Medulla oblongata (tissue), 1 donor: ENCODE data around the gene PBLD.
A peak's percentile ranks its signal among the peaks of the same experiment; 100 is the strongest.
"Not testable (repeated sequence)": the region's sequence is repeated elsewhere in the genome, so short reads cannot be mapped to it uniquely, and the experiment has no call there.

Experiments used
- DNase-seq: peaks from one replicate; pipeline ENCODE4 v3.0.0-alpha.2; 2015; ENCODE audit errors: extremely low spot score

PBLD gene

DNA sequence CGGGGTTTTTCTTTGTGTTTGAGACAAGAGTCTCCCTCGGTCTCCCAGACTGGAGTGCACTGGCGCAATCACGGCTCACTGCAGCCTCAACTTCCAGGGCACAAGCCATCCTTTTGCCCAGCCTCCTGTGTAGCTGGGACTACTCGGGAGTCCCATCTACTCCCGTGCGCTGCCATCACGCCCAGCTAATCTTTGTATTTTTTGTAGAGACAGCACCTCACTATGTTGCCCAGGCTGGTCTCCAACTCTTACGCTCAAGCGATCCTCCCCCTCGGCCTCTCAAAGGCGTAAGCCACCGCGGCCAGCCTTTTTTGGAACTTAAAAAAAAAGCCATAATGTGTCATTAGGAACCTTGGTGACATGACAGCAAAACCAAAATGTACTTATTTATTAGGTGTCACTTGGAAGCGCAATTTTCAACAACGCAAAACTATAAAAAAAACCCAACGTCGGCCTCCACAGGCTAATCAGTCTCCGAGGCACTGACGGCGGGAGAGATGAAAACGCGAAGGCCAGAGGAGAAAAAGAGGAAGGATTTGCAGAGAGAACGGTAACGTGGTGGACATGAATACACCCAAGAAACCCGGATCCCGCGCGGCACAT lies 1.8 kb downstream of the PBLD start:
- DNase-seq = peak; percentile 65

GRCh38 chr10:68329506-68329861 lies 3.2 kb downstream of the PBLD start:
- DNase-seq = no peak

- peak; percentile 96 for DNase-seq
These were observed 4.6 kb downstream of the PBLD start for GRCh38 chr10:68327889-68328786.

DNA sequence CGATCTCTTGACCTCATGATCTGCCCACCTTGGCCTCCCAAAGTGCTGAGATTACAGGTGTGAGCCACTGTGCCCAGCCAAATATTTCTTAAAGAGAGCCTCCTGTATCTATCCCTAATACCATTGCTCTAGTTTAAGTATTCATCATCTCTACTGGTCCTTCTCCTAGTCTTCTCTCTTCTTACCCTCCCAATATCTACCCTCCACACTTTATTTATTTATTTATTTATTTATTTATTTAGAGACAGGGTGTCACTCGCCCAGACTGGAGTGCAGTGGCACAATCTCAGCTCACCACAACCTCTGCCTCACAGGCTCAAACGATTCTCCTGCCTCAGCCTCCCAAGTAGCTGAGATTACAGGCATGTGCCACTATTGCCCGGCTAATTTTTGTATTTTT lies 8.3 kb downstream of the PBLD start:
- DNase-seq = not testable (repeated sequence)

GRCh38 chr10:68318331-68319059 lies 14.2 kb downstream of the PBLD start:
- DNase-seq = no peak

DNA sequence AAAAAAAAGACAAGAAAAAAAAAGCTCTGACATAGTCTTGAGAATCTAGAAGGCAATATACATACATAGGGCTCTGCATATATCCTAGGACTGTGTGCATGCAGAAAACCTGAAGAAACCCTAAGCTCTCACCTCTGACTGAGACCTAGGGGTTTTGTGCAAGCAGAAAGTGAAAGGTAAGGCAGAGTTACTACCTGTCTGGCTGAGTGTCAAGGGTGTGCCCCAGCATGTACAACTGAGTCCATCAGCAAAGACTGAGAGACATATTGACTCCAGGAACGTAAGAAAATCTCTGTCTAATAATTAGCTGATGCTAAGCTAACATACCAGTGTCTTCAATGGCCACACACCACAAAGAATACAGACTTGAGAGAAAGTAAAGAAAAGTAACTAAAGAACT lies 17.1 kb downstream of the PBLD start:
- no peak for DNase-seq

DNA sequence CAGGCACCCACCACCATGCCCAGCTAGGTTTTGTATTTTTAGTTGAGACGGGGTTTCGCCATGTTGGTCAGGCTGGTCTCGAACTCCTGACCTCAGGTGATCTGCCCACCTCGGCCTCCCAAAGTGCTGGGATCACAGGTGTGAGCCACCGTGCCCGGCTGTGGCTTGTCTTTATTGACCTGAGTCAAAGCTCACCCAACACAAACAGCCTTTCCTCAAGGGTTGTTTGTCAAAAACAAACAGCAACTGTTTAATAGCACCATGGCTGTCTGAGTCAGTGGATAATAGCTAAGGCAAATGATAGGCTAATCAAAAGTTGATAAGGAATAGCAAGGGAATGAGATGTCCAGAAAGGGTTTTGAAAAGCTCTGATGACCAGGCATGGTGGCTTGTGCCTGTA lies 17.8 kb downstream of the PBLD start:
- DNase-seq = not testable (repeated sequence)

DNA sequence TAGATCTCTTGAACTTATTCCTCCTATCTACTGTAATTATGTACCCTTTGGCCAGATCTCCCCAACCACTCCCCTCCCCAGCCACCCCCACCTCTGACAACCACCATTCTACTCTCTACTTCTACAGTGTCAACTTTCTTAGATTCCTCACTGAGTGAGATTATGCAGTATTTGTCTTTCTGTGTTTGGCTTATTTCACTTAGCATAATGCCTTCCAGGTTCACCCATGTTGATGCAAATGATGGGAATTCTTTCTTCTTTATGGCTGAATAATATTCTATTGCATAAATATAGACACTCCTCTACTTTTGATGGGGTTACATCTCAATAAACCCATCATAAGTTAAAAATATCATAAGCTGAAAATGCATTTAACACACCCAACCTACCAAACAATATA lies 22.2 kb downstream of the PBLD start:
- DNase-seq = no peak

DNA sequence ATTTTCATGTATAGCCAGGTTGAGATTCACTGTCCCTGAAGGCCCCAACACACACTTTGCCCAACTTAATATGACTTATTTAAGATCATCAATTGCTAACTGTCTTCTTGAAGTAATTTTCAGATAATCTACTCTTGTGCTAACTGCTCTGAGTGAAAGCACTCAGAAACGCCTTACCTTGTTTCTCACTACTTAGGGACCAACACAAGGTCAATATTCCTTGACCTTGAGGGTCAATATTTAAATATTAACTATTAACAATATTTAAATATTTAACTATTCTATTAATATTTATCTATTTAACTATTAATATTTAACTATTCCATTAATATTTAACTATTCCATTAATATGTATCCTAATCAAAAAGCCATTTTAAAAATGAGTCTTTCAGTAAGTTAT lies 26.9 kb downstream of the PBLD start:
- DNase-seq = no peak

DNA sequence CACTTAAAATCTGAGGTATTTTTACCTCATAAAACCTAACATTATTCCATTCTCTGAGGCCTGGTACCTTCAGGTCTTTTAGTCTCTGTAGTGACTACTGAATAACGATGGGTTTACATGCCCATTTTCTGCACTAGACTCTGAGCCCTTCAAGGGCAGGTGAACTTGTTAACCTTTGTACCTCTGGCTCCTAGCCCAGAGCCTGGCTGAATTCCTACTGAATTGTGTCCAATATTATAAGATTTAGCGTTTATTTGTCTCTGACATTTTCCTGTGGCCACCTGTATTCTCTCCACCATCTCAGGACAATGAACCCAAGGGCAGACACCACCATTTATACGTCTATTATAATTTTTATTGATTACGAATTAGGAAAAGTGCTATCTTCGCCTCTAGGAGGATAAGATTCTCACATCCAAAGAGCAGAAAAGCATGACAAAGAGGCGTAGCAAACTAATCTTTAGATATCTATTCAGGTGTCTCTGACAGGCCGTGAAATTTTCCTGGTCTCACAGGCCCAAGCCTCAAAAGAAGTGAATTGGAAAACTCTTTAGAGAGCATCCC lies 28.8 kb downstream of the PBLD start:
- no peak for DNase-seq

GRCh38 chr10:68302871-68303270 lies 29.9 kb downstream of the PBLD start:
- DNase-seq = no peak

DNA sequence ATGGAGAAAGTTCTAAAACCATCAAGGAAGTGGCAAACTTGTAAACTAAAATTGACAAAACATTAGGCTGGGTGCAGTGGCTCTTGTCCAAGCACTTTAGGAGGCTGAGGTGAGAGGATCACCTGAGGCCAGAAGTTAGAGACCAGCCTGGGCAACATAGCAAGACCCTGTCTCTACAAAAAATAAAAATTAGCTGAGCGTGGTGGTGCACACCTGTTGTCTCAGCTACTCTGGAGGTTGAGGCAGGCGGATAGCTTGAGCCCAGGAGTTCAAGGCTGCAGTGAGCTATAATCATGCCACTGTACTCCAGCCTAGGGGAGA lies 30.3 kb downstream of the PBLD start:
- DNase-seq = no peak

GRCh38 chr10:68301790-68302502 lies 30.8 kb downstream of the PBLD start:
- DNase-seq = peak; percentile 68

DNA sequence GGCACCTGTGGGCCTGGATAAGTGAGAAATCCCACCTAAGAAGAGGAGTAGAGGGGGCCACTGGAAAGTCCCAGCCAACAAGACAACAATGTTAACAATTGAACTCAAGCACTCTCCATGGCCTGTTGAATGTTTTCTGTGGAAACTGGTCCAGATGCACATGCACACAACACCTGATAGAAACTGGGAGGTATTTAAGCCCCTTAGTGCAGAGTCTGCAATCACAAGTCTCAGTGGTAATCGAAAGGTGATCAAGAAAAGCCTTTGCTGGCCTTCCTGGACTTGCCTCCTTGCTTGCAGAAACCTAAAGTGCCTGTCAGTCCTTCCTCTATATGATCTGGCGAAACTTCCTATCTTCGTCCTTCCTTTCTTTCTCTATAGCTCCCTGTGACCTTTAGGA lies 31.4 kb downstream of the PBLD start:
- no peak for DNase-seq

DNA sequence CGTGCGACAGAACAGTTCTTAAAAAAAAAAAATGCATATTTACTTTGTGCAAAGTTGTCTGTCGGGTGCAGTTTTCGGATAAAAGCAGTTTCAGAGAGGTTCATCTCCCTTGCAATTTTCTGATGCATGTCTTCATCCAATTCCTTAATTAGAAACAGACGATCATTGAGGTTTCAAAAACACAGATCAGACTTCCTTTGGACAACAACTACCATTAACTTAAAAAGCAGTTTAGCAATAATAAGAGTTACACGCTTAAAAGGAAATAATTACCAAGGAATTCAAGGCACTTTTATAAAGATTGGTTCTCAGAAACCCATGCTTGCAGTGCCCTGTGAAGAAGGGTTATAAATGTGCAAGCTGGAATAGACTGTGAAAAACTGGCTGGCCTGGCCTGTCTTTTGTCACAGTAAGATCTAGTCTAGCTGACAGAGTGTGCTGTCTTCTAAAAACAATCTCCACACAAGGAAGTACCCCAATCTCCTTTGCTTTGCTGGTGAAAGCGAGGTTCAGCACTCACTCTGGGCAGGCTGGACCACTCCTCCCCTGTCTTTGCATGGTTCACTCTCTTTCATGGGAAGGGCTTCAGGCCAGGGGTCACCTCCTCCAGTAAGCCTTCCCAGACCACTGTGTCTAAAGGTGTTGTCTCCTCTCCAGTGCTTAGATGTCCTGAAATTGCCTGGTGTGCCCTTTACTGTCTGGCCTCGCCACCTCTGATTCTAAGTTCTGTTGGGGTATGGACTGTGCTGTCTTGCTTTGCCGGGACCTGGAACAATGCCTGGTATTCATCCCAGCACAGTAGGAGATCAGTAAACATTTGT lies 35.7 kb downstream of the PBLD start:
- no peak for DNase-seq

DNA sequence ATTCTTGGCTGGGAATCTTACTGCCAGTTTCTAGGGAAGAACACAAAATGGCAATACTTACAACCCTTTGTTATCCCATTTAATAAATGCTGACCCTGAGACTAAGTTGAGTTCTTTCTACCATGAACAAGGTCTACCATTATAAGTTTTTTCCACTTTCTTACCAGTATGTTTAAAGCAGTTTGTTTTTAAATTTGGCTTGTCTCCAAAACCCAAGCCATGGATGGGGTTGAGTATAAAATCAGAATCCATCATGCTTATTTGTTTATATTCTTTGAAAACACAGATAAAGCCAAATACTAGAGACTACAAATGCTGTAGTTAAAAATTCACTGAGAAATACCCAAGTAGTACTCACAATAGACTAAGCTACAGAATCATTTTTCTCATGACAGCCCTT lies 42.0 kb downstream of the PBLD start:
- no peak for DNase-seq

DNA sequence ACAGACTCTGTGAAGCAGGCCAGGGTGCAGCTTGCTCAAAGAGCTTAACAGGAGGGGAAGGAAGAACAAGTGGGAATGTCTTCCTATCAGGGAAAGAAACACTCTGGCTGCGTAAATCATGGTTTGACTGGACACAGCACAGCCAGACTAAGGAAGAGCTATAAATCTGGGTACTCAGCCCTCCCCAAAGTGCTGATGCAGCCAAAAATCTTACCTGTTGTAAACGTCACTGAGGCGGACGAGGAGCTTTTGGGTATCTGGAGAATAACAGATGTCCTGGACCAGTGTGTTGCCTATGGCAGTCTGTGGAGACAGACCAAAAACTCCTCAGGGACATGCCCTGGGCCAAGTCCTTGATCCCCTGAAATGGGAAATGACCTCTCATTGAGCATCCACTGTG lies 44.0 kb downstream of the PBLD start:
- no peak for DNase-seq

GRCh38 chr10:68284062-68285001 lies 48.4 kb downstream of the PBLD start:
- DNase-seq = no peak

- DNase-seq = no peak
These were observed 52.0 kb downstream of the PBLD start for GRCh38 chr10:68280758-68281157.
